ENCODE data around the gene MKNK1.
A peak's percentile ranks its signal among the peaks of the same experiment; 100 is the strongest.

Gene MKNK1

DNA sequence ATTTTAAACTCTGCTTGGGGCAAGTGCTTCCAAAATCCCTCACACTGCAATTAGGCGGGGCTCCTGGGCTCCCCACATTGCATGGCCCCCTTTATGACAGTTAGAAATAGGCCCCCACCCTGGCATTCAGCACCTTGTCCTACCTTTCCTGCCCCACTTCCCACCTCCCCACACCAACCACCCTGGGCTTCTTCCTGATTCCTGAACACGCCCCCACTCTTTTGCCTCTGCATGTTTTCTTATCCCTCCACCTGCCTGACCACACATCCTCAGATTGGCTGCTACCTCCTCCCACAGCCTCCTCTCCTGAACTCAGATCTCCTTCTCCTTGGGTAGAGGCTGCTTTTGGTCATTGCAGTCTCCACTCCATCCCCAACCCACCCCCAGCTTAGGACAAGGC, 11.0 kb upstream of the MKNK1 start:
- Histone ChIP-seq H3K9me3 (ENCODE audit: control insufficient read depth, insufficient read depth, low read depth, low read length) (no peaks in the 10 kb centered on the region), H3K4me1 (ENCODE audit: control insufficient read depth, insufficient read depth, low read length) (no peaks in the 10 kb centered on the region), H3K4me3 (ENCODE audit: low read depth, low read length) (no peak overlapping the region), H3K27ac (ENCODE audit: extremely low read depth, low read depth, low read length) (no peak overlapping the region), H3K36me3 (ENCODE audit: control insufficient read depth in 2 of 2, insufficient read depth in 1 of 2, low read length in 2 of 2) (no peaks in the 10 kb centered on the region)
- CTCF ChIA-PET, result no interaction called here
- POLR2A ChIA-PET, result interaction anchor here (8.9 kb wide), 1 partner anchor 11 kb away, joined by 77 read pairs; the partner anchor contains the start of gene MKNK1
- no peak for TF ChIP-seq ZBTB8A (tag by site-specific recombination; IDR thresholded peaks at IDR 0.05)
- no peak for TF ChIP-seq ZNF148 (tag by site-specific recombination; IDR thresholded peaks at IDR 0.05; ENCODE audit: borderline replicate concordance)
- TF ChIP-seq SP7 (tag by site-specific recombination; IDR thresholded peaks at IDR 0.05), result no peak
- TF ChIP-seq EGR2 (tag by site-specific recombination; IDR thresholded peaks at IDR 0.05; ENCODE audit: low read depth), result peak; percentile 87
- TF ChIP-seq ZBTB17 (tag by site-specific recombination; IDR thresholded peaks at IDR 0.05), result no peak
- TF ChIP-seq, protein P1, sequence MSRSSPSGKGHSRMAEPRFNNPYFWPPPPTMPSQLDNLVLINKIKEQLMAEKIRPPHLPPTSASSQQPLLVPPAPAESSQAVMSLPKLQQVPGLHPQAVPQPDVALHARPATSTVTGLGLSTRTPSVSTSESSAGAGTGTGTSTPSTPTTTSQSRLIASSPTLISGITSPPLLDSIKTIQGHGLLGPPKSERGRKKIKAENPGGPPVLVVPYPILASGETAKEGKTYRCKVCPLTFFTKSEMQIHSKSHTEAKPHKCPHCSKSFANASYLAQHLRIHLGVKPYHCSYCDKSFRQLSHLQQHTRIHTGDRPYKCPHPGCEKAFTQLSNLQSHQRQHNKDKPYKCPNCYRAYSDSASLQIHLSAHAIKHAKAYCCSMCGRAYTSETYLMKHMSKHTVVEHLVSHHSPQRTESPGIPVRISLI (tag by site-specific recombination; IDR thresholded peaks at IDR 0.05), result no peak
- no peak for TF ChIP-seq ZNF37A (tag by site-specific recombination; IDR thresholded peaks at IDR 0.05)
- TF ChIP-seq ZFHX2 (tag by site-specific recombination; conservative IDR thresholded peaks at IDR 0.05), result peak; percentile 61
- TF ChIP-seq ZNF560 (tag by site-specific recombination; IDR thresholded peaks at IDR 0.05; ENCODE audit: borderline replicate concordance), result no peak
- TF ChIP-seq, protein P2, sequence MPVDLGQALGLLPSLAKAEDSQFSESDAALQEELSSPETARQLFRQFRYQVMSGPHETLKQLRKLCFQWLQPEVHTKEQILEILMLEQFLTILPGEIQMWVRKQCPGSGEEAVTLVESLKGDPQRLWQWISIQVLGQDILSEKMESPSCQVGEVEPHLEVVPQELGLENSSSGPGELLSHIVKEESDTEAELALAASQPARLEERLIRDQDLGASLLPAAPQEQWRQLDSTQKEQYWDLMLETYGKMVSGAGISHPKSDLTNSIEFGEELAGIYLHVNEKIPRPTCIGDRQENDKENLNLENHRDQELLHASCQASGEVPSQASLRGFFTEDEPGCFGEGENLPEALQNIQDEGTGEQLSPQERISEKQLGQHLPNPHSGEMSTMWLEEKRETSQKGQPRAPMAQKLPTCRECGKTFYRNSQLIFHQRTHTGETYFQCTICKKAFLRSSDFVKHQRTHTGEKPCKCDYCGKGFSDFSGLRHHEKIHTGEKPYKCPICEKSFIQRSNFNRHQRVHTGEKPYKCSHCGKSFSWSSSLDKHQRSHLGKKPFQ (tag by site-specific recombination; IDR thresholded peaks at IDR 0.05), result no peak

GRCh38 chr1:46614604-46614984, 10.5 kb upstream of the MKNK1 start:
- ChIA-PET POLR2A (interaction anchor here (8.9 kb wide), 1 partner anchor 10 kb away, joined by 77 read pairs; the partner anchor contains the start of gene MKNK1), CTCF (interaction anchor here (1.2 kb wide), 1 partner anchor 10 kb away, joined by 5 read pairs; no protein-coding TSS in a partner anchor)
- H3K4me3 ChIP-seq (ENCODE audit: low read depth, low read length), result no peak overlapping the region
- H3K27ac ChIP-seq (ENCODE audit: extremely low read depth, low read depth, low read length), result no peak overlapping the region
- no peaks in the 10 kb centered on the region for H3K9me3 ChIP-seq (ENCODE audit: control insufficient read depth, insufficient read depth, low read depth, low read length)
- H3K4me1 ChIP-seq (ENCODE audit: control insufficient read depth, insufficient read depth, low read length), result no peaks in the 10 kb centered on the region
- H3K36me3 ChIP-seq (ENCODE audit: control insufficient read depth in 2 of 2, insufficient read depth in 1 of 2, low read length in 2 of 2), result no peaks in the 10 kb centered on the region
- no peak for TF ChIP-seq ZNF394 (tag by site-specific recombination; IDR thresholded peaks at IDR 0.05; ENCODE audit: borderline replicate concordance)
- TF ChIP-seq HOXD13 (CRISPR knock-in tag; IDR thresholded peaks at IDR 0.05; ENCODE audit: borderline replicate concordance), result no peak
- no peak for TF ChIP-seq ZNF76 (tag by site-specific recombination; IDR thresholded peaks at IDR 0.05; ENCODE audit: borderline replicate concordance, low read depth)
- no peak for TF ChIP-seq ZNF175 (tag by site-specific recombination; IDR thresholded peaks at IDR 0.05)
- no peak for TF ChIP-seq ZNF211 (tag by site-specific recombination; IDR thresholded peaks at IDR 0.05; ENCODE audit: low read depth)
- TF ChIP-seq ZNF366 (tag by site-specific recombination; conservative IDR thresholded peaks at IDR 0.05), result no peak
- no peak for TF ChIP-seq ZFHX2 (tag by site-specific recombination; conservative IDR thresholded peaks at IDR 0.05)
- TF ChIP-seq ZFP41 (tag by site-specific recombination; IDR thresholded peaks at IDR 0.05; ENCODE audit: borderline replicate concordance), result no peak
- TF ChIP-seq ZBTB48 (tag by site-specific recombination; IDR thresholded peaks at IDR 0.05), result no peak
- no peak for TF ChIP-seq KLF7 (tag by site-specific recombination; IDR thresholded peaks at IDR 0.05; ENCODE audit: borderline replicate concordance)
- TF ChIP-seq ZNF146 (tag by site-specific recombination; IDR thresholded peaks at IDR 0.05), result no peak
- no peak for TF ChIP-seq OSR2 (tag by site-specific recombination; IDR thresholded peaks at IDR 0.05)
- TF ChIP-seq, protein P3, sequence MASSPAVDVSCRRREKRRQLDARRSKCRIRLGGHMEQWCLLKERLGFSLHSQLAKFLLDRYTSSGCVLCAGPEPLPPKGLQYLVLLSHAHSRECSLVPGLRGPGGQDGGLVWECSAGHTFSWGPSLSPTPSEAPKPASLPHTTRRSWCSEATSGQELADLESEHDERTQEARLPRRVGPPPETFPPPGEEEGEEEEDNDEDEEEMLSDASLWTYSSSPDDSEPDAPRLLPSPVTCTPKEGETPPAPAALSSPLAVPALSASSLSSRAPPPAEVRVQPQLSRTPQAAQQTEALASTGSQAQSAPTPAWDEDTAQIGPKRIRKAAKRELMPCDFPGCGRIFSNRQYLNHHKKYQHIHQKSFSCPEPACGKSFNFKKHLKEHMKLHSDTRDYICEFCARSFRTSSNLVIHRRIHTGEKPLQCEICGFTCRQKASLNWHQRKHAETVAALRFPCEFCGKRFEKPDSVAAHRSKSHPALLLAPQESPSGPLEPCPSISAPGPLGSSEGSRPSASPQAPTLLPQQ (tag by site-specific recombination; IDR thresholded peaks at IDR 0.05), result no peak
- no peak for TF ChIP-seq GLIS2 (tag by site-specific recombination; IDR thresholded peaks at IDR 0.05)
- no peak for TF ChIP-seq ZNF561 (tag by site-specific recombination; IDR thresholded peaks at IDR 0.05; ENCODE audit: borderline replicate concordance)
- TF ChIP-seq, protein P4, sequence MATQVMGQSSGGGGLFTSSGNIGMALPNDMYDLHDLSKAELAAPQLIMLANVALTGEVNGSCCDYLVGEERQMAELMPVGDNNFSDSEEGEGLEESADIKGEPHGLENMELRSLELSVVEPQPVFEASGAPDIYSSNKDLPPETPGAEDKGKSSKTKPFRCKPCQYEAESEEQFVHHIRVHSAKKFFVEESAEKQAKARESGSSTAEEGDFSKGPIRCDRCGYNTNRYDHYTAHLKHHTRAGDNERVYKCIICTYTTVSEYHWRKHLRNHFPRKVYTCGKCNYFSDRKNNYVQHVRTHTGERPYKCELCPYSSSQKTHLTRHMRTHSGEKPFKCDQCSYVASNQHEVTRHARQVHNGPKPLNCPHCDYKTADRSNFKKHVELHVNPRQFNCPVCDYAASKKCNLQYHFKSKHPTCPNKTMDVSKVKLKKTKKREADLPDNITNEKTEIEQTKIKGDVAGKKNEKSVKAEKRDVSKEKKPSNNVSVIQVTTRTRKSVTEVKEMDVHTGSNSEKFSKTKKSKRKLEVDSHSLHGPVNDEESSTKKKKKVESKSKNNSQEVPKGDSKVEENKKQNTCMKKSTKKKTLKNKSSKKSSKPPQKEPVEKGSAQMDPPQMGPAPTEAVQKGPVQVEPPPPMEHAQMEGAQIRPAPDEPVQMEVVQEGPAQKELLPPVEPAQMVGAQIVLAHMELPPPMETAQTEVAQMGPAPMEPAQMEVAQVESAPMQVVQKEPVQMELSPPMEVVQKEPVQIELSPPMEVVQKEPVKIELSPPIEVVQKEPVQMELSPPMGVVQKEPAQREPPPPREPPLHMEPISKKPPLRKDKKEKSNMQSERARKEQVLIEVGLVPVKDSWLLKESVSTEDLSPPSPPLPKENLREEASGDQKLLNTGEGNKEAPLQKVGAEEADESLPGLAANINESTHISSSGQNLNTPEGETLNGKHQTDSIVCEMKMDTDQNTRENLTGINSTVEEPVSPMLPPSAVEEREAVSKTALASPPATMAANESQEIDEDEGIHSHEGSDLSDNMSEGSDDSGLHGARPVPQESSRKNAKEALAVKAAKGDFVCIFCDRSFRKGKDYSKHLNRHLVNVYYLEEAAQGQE (tag by site-specific recombination; IDR thresholded peaks at IDR 0.05), result no peak

All from HEK293 (cell line).